Small intestine (tissue), 7 donors: ENCODE results near the gene CNTLN. TPM values are rescaled to one million over a fixed set of nuclear protein-coding genes. Genes with fewer than 3 reads are reported as not detected.

Experiments
- DNase-seq, 2 donors: peaks; one replicate each; pipeline versions ENCODE4 v3.0.0 to v3.0.0-alpha.2; 2013
- FAIRE-seq: peaks from 2 replicates; lab custom pipeline; 2012; peaks lifted over from hg19 to GRCh38; lab: Jason Lieb, UNC
- H3K27ac ChIP-seq, 3 donors: one replicate each; pipeline ENCODE4 v1.5.1; 2013; ENCODE audit warnings: low read length in 2 of 3, mild to moderate bottlenecking in 2 of 3, control low read depth in 1 of 3, inconsistent platforms in 1 of 3, low read depth in 1 of 3, moderate library complexity in 1 of 3
- H3K27me3 ChIP-seq, 3 donors: one replicate each; pipeline ENCODE4 v1.6.1; 2013; ENCODE audit warnings: low read length in 3 of 3, inconsistent platforms in 1 of 3; ENCODE audit not compliant: control insufficient read depth in 3 of 3, insufficient read depth in 3 of 3
- H3K36me3 ChIP-seq, 3 donors: one replicate each; pipeline ENCODE4 v1.6.1; 2013; ENCODE audit warnings: low read length in 3 of 3, inconsistent platforms in 1 of 3, low read depth in 1 of 3, mild to moderate bottlenecking in 1 of 3, moderate library complexity in 1 of 3; ENCODE audit not compliant: control insufficient read depth in 3 of 3, insufficient read depth in 2 of 3
- H3K4me1 ChIP-seq, 3 donors: one replicate each; pipeline ENCODE4 v1.6.1; 2013; ENCODE audit warnings: low read length in 2 of 3, inconsistent platforms in 1 of 3, low read depth in 1 of 3, mild to moderate bottlenecking in 1 of 3, moderate library complexity in 1 of 3; ENCODE audit not compliant: control insufficient read depth in 3 of 3, insufficient read depth in 2 of 3
- H3K4me3 ChIP-seq, 3 donors: one replicate each; pipeline ENCODE4 v1.5.1; 2013; ENCODE audit warnings: low read length in 3 of 3, control low read depth in 1 of 3, inconsistent platforms in 1 of 3, low read depth in 1 of 3, mild to moderate bottlenecking in 1 of 3, moderate library complexity in 1 of 3
- H3K9me3 ChIP-seq, 2 donors: one replicate each; pipeline ENCODE4 v1.6.1; 2013; ENCODE audit warnings: low read depth in 1 of 2, low read length in 1 of 2; ENCODE audit not compliant: control insufficient read depth in 2 of 2, insufficient read depth in 1 of 2
- WGBS, 3 donors: extraction: QIAGEN DNeasy Blood & Tissue Kit; methylation state at CpG; one replicate each; pipeline ENCODE4 v1.1.7; 2013; 5-methylcytosine and 5-hydroxymethylcytosine counted together
- polyA plus RNA-seq, 4 donors: library from polyadenylated mRNA; stranded (reverse) in 3 of 4; unstranded in 1 of 4; fragments of 200-250 nt in 3 of 4; fragments of 120-200 nt in 1 of 4; gene quantifications; one replicate each; pipeline versions ENCODE4 v1.2.1 to v1.2.3, GENCODE V29; 2013
- donor health status: healthy with polysubstance abuse.
- donor health status: control.
- donor health status: control.
- donor health status: Bipolar disorder and iron deficiency.
- donor health status: healthy.

The CNTLN gene
- polyA plus RNA-seq, 4 donors: 0.54 to 4.0 (median 3.0) TPM; not detected in 1

DNA sequence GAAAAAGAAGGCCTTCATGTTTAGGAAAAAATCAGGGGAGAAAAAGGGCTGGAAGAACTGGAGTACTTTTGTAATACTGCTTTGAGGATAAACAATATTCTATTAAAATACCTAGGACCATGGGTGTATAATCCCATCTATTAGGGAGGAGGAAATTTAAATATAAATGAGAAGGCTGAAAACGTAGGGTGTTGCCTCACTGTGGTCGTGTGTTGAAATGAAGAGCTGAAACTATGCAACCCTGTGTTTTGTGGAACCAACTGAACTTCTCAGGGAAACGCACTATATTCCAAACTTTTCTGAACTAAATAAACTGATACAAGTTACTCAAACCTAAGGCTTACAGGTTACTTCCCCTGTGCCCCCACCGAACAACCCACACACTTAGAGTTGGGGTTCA, 4.5 kb upstream of the CNTLN start:
- no peak overlapping the region for H3K27ac ChIP-seq
- H3K36me3 ChIP-seq: no peaks in the 10 kb centered on the region
- H3K4me1 ChIP-seq: peaks cover 0 to 5% (median 0%) of the 10 kb centered on the region in 3 donors
- no peaks in the 10 kb centered on the region for H3K27me3 ChIP-seq
- no peak for FAIRE-seq
- WGBS, 3 donors: 70 to 74% (median 73%) methylated on average over 4 of the region's 4 CpGs
- H3K9me3 ChIP-seq: no peaks in the 10 kb centered on the region
- no peak for DNase-seq
- H3K4me3 ChIP-seq: no peak overlapping the region

DNA sequence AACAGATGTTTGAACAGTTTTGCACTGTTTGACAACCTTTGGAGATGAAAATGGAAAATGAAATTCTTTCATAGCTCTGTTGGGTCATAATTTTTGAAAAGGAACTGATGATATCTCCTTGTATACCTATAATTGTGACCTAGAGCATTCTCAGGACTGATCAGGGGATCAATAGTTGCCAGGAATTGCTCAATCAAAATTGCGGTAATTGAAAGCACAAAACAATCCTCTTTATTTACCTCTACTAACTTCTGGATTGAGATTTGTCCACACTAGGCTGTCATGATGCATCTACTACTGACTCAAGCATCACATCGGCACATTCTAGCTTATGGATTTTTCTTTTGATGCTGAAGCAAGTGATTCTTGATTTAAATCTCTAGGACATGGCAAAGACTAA, 4.1 kb upstream of the CNTLN start:
- 77 to 90% (median 80%) methylated on average over 2 of the region's 2 CpGs for WGBS, 3 donors
- DNase-seq (no peak), FAIRE-seq (no peak)
- no peak overlapping the region for H3K27ac ChIP-seq
- H3K9me3 ChIP-seq: no peaks in the 10 kb centered on the region
- no peaks in the 10 kb centered on the region for H3K36me3 ChIP-seq
- no peaks in the 10 kb centered on the region for H3K27me3 ChIP-seq
- H3K4me3 ChIP-seq: no peak overlapping the region
- H3K4me1 ChIP-seq: peaks cover 0 to 5% (median 0%) of the 10 kb centered on the region in 3 donors

DNA sequence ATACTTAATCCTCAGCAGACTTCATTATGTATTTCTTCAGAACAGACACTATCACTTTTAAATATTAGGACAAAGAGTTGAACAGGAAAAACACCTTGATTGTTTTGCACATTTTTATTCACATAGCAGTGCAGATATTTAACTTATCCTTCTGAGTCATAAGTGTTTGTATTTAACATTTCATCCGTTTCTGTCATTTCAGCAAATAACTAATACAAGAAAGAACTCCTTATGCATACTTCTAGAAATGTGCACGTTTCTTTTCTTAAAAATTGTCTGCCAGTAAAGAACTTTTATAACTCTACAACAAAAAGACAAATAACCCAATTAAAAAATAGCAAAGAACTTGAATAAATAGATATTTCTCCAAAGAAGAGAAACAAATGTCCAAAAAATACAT, 3.3 kb upstream of the CNTLN start:
- WGBS, 3 donors: 68 to 77% (median 76%) methylated on average over 2 of the region's 2 CpGs
- H3K4me1 ChIP-seq: peaks cover 0 to 5% (median 0%) of the 10 kb centered on the region in 3 donors
- H3K27ac ChIP-seq: no peak overlapping the region
- FAIRE-seq: no peak
- no peaks in the 10 kb centered on the region for H3K27me3 ChIP-seq
- DNase-seq: no peak
- no peak overlapping the region for H3K4me3 ChIP-seq
- no peaks in the 10 kb centered on the region for H3K9me3 ChIP-seq
- no peaks in the 10 kb centered on the region for H3K36me3 ChIP-seq

DNA sequence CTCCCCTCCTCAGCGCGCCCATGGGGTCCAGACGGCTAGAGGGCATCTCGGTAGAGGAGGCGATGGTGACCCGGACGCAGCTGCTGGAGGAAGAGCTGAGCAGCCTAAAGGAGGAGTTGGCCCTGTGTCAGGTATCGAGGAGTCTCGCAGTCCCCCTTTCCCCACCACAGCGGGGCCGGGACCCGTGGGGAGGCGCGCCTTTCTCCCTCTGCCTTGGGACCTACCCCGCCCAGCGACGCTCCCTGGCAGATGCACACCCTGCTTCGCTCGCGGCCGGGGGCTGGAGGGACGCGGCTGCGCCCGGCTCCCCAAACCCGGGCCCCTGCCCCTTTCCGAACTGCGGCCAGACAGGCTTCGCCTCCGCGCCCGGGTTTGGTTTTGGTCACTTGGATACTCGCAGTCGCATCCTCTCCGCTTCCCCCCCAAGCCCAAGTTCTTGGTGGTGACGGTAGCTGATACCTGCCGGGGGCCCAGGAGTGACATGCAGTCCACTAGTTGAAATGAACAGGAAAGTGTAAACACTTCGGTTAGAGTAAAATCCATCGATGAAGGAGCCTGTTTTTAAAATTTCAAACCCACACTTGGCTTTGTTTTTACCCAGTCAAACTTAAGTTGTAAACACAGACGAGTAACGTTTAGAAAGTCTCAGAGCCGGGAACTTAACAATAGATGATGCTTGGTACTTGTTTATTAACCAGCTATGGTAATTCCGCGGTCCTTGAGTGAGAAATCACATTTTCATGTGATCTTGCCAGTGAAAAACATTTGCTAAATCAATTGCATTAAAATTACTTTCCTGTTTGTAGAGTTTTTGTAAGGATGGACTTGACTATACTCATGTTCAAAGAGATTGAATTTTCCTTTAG, 688 bp downstream of the CNTLN start:
- H3K36me3 ChIP-seq: peaks cover 0 to 3% (median 0%) of the 10 kb centered on the region in 3 donors
- 1 to 5% (median 2%) methylated on average over 25 to 44 of the region's 44 CpGs for WGBS, 3 donors

DNA sequence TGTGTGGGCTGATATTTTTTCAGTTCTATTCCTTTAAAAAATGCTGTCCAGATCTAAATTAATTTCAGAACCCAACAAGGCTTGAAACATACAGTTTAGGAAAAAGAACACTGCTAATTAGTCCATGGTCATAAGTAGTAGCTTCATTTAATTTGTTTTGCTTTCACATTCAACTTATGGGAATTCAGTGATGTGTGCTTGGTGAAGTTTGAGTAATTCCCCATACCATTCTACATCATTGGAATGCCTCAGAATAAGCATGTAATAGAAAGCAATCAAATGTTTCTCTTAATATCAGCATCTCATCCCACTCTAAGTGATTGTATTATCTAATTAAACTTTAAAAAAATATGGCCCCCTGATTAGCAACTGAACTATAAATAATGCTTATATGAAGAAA, 2.7 kb downstream of the CNTLN start:
- FAIRE-seq (no peak), DNase-seq (no peak)
- H3K9me3 ChIP-seq: no peaks in the 10 kb centered on the region
- H3K36me3 ChIP-seq: peaks cover 0 to 3% (median 0%) of the 10 kb centered on the region in 3 donors
- H3K4me3 ChIP-seq: no peak overlapping the region
- no peak overlapping the region for H3K27ac ChIP-seq
- peaks cover 0 to 5% (median 0%) of the 10 kb centered on the region in 3 donors for H3K4me1 ChIP-seq
- H3K27me3 ChIP-seq: no peaks in the 10 kb centered on the region

More for the DNA sequence above, 688 bp downstream of the CNTLN start:
- FAIRE-seq (no peak), DNase-seq (peak in 1 of 2 donors; percentile 3)
- H3K4me3 ChIP-seq: peak overlapping the region; percentile 57 to 80 (median 68)
- H3K9me3 ChIP-seq: no peaks in the 10 kb centered on the region
- H3K27ac ChIP-seq: peak overlapping the region in 2 of 3 donors; percentile 11 to 85
- H3K27me3 ChIP-seq: no peaks in the 10 kb centered on the region
- peaks cover 0 to 5% (median 0%) of the 10 kb centered on the region in 3 donors for H3K4me1 ChIP-seq

DNA sequence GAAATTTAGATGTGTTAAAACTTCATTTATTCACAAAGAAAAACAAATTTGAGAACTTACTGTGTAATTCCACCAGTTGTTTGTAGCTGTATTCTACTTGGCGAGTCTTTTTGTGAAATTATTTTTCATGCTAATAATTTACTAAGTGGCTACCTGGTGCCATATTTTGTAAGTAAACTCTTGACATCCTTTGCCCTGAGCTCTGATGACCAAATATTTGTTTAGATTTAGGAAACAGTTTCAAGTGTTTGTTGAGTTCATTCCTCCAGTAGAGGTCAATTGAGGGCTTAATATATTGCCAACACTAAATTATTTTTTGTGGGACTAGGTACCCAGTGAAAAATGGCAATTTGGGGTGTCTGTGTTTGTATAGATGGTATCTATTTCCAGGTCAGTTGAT, 3.7 kb downstream of the CNTLN start:
- Histone ChIP-seq H3K27ac (no peak overlapping the region), H3K9me3 (no peaks in the 10 kb centered on the region), H3K4me3 (no peak overlapping the region), H3K4me1 (peaks cover 0 to 5% (median 0%) of the 10 kb centered on the region in 3 donors), H3K27me3 (no peaks in the 10 kb centered on the region), H3K36me3 (peaks cover 0 to 3% (median under 1%) of the 10 kb centered on the region in 3 donors)
- DNase-seq (no peak), FAIRE-seq (no peak)
- WGBS, 3 donors: 93 to 97% (median 95%) methylated on average over 1 of the region's 1 CpG

DNA sequence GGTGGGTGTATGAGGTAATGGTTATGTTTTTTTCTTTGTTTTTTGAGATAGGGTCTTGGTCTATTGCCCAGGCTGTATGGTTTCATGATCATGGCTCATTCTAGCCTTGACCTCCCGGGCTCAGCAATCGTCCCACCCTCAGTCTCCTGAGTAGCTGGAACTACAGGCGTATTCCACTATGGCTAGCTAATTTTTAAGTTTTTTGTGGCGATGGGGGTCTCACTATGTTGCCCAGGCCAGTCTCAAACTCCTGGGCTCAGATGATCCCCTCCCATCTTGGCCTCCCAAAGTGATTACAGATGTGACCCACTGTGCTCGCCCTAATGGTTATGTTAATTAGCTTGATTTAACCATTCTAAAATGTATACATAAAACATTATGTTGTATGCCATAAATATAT, 5.6 kb downstream of the CNTLN start:
- H3K9me3 ChIP-seq: no peaks in the 10 kb centered on the region
- FAIRE-seq (no peak), DNase-seq (no peak)
- H3K36me3 ChIP-seq: peaks cover 0 to 3% (median 2%) of the 10 kb centered on the region in 3 donors
- H3K4me1 ChIP-seq: no peaks in the 10 kb centered on the region
- 90 to 97% (median 95%) methylated on average over 5 of the region's 5 CpGs for WGBS, 3 donors
- H3K27me3 ChIP-seq: no peaks in the 10 kb centered on the region
- no peak overlapping the region for H3K27ac ChIP-seq
- H3K4me3 ChIP-seq: no peak overlapping the region

DNA sequence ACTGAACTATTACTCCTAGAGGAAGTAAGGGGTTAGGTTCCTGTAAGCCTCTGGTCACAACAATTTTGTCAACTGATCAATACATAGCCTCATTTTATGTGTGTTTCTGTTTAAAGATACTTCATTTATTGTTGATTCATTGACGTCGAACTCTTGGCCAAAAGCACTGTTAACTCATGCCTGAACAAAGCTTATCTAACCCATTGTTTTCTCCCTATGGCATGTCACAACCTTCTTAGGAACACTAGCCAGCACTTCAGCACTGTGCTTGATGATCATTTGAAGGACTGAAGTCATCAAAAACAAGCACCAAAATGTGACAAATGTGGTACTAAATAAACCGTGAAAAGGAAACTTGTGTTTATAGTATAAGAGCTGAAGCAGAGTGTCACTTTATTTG, 13.5 kb downstream of the CNTLN start:
- WGBS, 3 donors: 75 to 88% (median 88%) methylated on average over 3 of the region's 3 CpGs

More for the DNA sequence above, 13.5 kb downstream of the CNTLN start:
- Histone ChIP-seq H3K9me3 (no peaks in the 10 kb centered on the region), H3K36me3 (peaks cover 0 to 2% (median 0%) of the 10 kb centered on the region in 3 donors), H3K27ac (no peak overlapping the region), H3K4me1 (no peaks in the 10 kb centered on the region), H3K27me3 (no peaks in the 10 kb centered on the region), H3K4me3 (no peak overlapping the region)
- FAIRE-seq (no peak), DNase-seq (no peak)
